ENCODE results near the gene HMX1.

DNA sequence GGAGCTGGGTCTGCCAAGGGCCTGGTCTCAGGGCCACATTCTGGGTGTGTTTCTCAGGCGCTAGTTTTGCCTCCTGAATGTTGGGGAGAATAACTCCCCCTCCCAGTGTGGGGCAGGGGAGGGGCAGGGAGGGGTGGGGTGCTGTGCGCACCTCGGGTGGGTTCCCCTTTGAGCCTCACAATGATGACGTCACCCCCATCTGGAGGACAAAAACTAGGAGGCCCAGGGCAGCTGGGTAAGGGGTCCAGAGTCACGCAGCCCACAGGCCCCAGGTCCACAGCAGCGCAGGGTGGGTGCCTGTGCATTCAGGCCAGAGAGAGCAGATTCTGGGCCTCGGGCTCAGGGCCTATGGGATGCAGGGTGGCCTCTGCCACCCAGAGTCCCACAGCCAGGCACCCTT lies 23.7 kb upstream of the HMX1 start:
- TF ChIP-seq, protein P1, sequence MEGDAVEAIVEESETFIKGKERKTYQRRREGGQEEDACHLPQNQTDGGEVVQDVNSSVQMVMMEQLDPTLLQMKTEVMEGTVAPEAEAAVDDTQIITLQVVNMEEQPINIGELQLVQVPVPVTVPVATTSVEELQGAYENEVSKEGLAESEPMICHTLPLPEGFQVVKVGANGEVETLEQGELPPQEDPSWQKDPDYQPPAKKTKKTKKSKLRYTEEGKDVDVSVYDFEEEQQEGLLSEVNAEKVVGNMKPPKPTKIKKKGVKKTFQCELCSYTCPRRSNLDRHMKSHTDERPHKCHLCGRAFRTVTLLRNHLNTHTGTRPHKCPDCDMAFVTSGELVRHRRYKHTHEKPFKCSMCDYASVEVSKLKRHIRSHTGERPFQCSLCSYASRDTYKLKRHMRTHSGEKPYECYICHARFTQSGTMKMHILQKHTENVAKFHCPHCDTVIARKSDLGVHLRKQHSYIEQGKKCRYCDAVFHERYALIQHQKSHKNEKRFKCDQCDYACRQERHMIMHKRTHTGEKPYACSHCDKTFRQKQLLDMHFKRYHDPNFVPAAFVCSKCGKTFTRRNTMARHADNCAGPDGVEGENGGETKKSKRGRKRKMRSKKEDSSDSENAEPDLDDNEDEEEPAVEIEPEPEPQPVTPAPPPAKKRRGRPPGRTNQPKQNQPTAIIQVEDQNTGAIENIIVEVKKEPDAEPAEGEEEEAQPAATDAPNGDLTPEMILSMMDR (conservative IDR thresholded peaks at IDR 0.05; ENCODE audit: low read length), result no peak
- no peak for TF ChIP-seq EZH2phosphoT487 (IDR thresholded peaks at IDR 0.05; ENCODE audit: borderline replicate concordance, low read depth, low read length)
